Measurements from ENCODE around the gene POC1A. TPM values are rescaled to one million over a fixed set of nuclear protein-coding genes. Genes with fewer than 3 reads are reported as not detected.

Gene POC1A
- total RNA-seq, 2 donors from 2014 or later: 2.5 to 5.3 TPM

- intact Hi-C loops (cut with DNase I): no loop called here
- no peaks in the 10 kb centered on the region for H3K9me3 ChIP-seq
- no peak overlapping the region for H3K27ac ChIP-seq
- no peak for DNase-seq (ENCODE audit: low spot score)
- H3K36me3 ChIP-seq: no peaks in the 10 kb centered on the region
- no peaks in the 10 kb centered on the region for H3K27me3 ChIP-seq (replicated peaks; ENCODE audit: insufficient read depth)
- no peak for TF ChIP-seq POLR2AphosphoS5 (IDR thresholded peaks at IDR 0.05)
- TF ChIP-seq, protein P1, sequence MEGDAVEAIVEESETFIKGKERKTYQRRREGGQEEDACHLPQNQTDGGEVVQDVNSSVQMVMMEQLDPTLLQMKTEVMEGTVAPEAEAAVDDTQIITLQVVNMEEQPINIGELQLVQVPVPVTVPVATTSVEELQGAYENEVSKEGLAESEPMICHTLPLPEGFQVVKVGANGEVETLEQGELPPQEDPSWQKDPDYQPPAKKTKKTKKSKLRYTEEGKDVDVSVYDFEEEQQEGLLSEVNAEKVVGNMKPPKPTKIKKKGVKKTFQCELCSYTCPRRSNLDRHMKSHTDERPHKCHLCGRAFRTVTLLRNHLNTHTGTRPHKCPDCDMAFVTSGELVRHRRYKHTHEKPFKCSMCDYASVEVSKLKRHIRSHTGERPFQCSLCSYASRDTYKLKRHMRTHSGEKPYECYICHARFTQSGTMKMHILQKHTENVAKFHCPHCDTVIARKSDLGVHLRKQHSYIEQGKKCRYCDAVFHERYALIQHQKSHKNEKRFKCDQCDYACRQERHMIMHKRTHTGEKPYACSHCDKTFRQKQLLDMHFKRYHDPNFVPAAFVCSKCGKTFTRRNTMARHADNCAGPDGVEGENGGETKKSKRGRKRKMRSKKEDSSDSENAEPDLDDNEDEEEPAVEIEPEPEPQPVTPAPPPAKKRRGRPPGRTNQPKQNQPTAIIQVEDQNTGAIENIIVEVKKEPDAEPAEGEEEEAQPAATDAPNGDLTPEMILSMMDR (IDR thresholded peaks at IDR 0.05): no peak
- TF ChIP-seq POLR2A (IDR thresholded peaks at IDR 0.05): no peak
- H3K4me1 ChIP-seq (replicated peaks): no peaks in the 10 kb centered on the region
- H3K4me3 ChIP-seq: no peak overlapping the region
- 81% methylated on average over 21 of the region's 21 CpGs for WGBS
Measured at GRCh38 chr3:52080830-52081719, 73.1 kb downstream of the POC1A start.

- H3K27ac ChIP-seq: no peak overlapping the region
- TF ChIP-seq, protein P1 (IDR thresholded peaks at IDR 0.05): no peak
- TF ChIP-seq POLR2A (IDR thresholded peaks at IDR 0.05): no peak
- TF ChIP-seq POLR2AphosphoS5 (IDR thresholded peaks at IDR 0.05): no peak
- WGBS: 92% methylated on average over 5 of the region's 5 CpGs
Measured at GRCh38 chr3:52079958-52080357, 74.3 kb downstream of the POC1A start.

GRCh38 chr3:52078781-52079560, 75.3 kb downstream of the POC1A start:
- H3K36me3 ChIP-seq: no peaks in the 10 kb centered on the region
- no peak for DNase-seq (ENCODE audit: low spot score)
- no peaks in the 10 kb centered on the region for H3K9me3 ChIP-seq
- H3K4me3 ChIP-seq: no peak overlapping the region
- no peak overlapping the region for H3K27ac ChIP-seq
- TF ChIP-seq POLR2A (IDR thresholded peaks at IDR 0.05) (no peak), POLR2AphosphoS5 (IDR thresholded peaks at IDR 0.05) (no peak)
- TF ChIP-seq, protein P1 (IDR thresholded peaks at IDR 0.05): no peak
- WGBS: 89% methylated on average over 19 of the region's 19 CpGs
- intact Hi-C loops (cut with DNase I): no loop called here
- no peaks in the 10 kb centered on the region for H3K27me3 ChIP-seq (replicated peaks; ENCODE audit: insufficient read depth)
- no peaks in the 10 kb centered on the region for H3K4me1 ChIP-seq (replicated peaks)

More at GRCh38 chr3:52079958-52080357, 74.3 kb downstream of the POC1A start:
- Histone ChIP-seq H3K36me3 (no peaks in the 10 kb centered on the region), H3K4me3 (no peak overlapping the region), H3K9me3 (no peaks in the 10 kb centered on the region), H3K4me1 (replicated peaks) (no peaks in the 10 kb centered on the region), H3K27me3 (replicated peaks; ENCODE audit: insufficient read depth) (no peaks in the 10 kb centered on the region)
- no peak for DNase-seq (ENCODE audit: low spot score)
- intact Hi-C loops (cut with DNase I): no loop called here

DNA sequence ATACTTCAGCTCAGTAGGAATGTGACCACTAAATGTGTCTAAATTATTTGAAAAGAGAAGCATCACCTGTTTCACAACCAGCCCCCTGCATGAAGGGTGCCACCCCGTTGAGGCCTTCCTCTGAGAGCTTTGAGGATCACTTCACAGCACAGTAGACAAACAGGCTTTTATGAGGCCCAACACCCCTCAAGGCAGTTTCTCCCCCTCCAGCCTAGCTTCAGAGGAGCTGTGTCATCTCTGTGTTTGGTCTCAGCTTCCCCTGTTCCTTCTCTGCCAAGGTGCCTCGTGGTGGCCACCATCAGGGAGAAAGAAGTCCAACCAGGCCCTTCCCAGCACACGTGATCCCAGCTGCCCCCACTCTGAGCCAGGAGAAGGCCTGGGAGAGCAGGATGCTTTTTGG, 76.3 kb downstream of the POC1A start:
- H3K36me3 ChIP-seq: no peaks in the 10 kb centered on the region
- 24% methylated on average over 3 of the region's 3 CpGs for WGBS
- no peak overlapping the region for H3K4me3 ChIP-seq
- no peak overlapping the region for H3K27ac ChIP-seq
- no peak for TF ChIP-seq POLR2A (IDR thresholded peaks at IDR 0.05)
- TF ChIP-seq, protein P1 (IDR thresholded peaks at IDR 0.05): no peak
- no peak for TF ChIP-seq POLR2AphosphoS5 (IDR thresholded peaks at IDR 0.05)
- H3K27me3 ChIP-seq (replicated peaks; ENCODE audit: insufficient read depth): no peaks in the 10 kb centered on the region
- H3K4me1 ChIP-seq (replicated peaks): no peaks in the 10 kb centered on the region
- no peak for DNase-seq (ENCODE audit: low spot score)
- intact Hi-C loops (cut with DNase I): no loop called here
- H3K9me3 ChIP-seq: no peaks in the 10 kb centered on the region
